HG03196 (cell line): ENCODE data around the gene RMC1.

Source experiments
- ATAC-seq: cut with Tn5 transposase; IDR thresholded peaks from one replicate; pipeline ENCODE4 v1.9.1; 2021; ENCODE audit not compliant: unreplicated experiment

The RMC1 gene

DNA sequence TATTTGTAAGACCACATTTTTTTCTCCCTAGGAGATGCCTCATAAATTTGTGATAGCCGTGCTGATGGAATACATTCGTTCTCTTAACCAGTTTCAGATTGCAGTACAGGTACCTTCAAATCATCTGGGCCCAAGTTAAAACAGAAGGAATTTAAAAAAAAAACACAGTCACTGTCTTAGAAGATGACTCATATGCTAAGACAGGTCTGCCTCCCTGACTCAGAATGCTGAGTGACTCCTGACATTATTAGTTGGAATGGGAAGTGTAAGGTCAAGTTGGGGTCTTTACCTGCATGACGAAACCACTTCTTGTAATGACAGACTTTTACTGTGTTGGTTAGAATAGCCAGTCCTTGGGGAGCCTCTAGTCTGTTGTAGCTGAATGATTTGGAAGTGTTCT lies 26.3 kb downstream of the RMC1 start:
- no peak for ATAC-seq

DNA sequence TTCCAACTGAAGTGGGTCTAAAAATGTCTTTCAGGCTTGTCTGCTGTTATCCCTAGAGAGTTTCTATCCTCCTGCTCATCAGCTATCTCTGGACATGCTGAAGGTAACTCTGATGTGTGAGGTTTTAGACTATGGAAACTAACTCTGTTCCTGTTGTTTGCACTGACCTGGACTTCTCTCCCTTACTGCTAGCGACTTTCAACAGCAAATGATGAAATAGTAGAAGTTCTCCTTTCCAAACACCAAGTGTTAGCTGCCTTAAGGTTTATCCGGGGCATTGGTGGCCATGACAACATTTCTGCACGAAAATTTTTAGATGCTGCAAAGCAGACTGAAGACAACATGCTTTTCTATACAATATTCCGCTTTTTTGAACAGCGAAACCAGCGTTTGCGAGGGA lies 26.9 kb downstream of the RMC1 start:
- no peak for ATAC-seq

DNA sequence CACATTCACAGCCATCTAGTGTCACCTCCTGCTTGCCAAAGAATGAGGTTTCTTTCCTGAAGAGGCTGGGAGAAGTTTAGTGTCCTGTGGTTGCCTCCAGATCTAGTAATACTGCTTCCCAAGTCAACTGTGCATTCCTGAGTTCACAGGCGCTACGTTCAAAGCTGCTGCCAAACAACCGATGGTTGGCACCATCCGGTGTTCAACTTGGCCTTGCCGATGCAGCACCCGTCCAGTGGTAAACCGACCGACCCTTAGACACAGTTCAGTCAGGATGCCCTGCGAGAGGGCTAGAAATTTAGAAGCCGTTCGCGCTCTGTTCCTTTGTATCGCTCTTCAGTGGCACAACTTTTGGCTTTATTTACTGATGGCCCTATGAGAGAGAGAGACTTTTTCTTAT lies 28.6 kb downstream of the RMC1 start:
- no peak for ATAC-seq

DNA sequence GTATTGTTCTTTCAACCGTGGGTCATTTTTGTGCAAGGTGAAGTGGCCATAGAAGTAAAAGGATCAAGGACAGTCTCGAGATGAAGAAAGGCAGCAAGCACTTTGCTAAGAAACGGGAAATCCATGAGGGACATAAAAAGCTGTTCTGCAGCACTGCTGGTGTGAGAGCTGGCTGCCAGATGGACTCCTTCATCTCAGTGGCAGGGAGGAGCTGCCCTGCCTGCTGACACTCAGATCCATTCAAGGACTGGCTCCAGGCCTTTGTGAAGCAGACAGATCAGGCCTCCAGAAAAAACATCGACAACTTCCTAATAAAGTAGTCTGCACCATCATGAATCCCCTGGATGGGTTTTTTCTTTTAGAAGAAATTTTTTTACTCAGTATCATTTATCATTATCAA lies 29.5 kb downstream of the RMC1 start:
- ATAC-seq, result no peak

DNA sequence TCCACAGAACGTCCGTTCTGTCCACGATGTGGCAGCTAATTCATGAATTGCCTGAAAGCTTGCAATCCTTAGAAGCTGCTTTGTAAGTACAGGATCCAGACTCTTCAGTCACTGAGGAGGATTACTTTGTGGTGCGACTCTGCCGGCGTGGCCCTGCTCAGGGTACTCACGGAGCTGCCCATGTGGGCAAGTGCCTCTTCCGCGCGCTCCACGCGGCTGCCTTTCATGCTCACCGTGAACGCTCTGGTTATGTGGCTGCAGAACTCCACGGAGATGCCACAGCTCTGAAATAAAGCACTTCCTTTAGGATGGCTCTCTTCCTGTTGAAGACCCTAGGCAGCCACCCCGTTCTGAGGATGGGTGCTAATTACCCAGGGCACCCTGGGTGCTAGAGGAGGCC lies 31.0 kb downstream of the RMC1 start:
- ATAC-seq, result no peak

DNA sequence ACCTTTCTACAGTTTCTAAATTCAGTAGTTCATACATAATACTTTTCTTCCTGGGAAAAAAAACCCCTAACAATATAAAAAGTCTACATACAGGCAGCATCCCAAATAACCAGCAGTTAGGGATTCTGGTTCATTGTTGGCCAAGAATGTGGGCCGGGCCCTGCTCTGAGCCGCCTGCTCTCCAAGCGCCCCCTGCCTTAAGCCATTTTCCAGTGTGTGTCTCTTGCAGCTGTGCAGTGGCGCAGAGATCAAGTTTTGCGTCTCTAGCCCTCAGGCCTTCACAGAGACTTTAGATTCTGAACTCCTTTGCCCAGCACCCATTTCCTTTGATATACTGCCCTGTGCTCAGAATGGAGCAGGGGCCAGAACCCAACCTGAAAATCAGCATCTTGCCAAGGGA lies 32.9 kb downstream of the RMC1 start:
- ATAC-seq, result no peak

DNA sequence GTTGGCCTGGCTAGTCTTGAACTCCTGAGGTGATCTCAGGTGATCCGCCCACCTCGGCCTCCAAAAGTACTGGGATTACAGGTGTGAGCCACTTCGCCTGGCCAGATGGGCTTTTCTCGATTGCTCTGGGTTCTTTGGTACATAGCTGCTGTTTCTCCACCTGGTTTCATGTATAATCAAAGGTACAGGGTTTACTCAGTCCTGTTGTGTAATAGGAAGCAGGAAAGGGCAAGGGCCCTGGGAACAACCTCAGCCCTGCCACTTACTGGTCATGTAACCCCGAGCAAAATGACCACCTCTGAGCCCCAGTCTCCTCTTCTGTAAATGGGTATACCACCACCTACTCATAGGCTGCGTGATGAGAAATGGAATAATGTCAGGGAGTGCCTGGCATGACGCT lies 34.0 kb downstream of the RMC1 start:
- ATAC-seq, result no peak

DNA sequence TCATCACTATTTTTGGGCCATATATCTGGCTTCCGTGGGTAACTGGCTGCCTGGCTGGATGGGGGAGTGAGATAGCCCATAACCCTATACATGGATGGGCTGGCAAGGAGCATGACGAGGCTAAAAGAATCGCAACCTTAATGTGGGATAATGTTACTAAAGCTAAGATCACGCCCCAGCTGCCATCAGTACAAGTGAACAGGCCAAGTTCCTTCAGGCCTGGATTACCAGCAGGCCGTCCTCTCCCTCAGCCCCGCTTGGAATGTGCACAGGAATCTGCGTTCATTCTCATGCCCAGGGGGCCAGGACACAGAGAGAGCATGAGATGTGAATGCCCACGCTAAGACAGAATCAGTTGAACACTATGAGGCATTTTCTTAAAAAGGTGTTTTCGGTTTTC lies 34.7 kb downstream of the RMC1 start:
- no peak for ATAC-seq

DNA sequence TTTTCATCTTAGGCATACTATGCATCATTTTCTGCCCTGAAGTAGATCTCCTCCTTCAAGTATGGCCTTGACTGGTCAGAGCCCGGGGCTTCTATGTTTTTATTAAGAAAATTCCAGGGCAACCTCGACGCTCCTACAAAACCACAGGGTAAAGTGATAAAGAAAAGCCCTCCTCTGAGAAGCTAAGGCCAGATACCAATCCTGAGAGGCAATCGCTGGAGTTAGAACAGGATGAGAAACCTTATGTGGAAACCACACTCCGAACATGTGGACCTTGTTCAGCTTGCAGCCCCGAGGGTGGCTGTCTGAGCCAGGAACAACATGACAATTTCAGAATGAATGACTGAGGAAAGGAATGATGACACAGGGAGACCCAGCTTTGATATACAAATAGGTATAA lies 35.6 kb downstream of the RMC1 start:
- no peak for ATAC-seq

DNA sequence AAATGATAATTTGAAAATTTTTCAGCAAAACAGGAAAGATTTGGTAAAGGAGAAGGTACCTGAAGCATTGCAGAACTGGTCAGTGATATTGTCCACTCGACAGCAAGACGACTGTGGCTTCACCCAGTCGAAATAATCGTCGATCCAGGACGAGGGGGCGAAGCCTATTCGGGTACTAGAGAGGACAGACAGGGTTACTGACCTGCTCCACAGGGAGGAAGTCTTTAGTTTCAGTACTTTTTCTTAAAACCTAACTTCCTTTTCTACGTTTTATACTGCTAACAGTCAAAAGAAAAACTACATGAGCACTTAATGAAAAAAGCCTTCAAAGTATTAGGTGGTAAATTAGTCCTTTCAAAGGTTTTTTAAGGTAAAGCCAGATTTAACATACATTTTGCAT lies 36.0 kb downstream of the RMC1 start:
- no peak for ATAC-seq

DNA sequence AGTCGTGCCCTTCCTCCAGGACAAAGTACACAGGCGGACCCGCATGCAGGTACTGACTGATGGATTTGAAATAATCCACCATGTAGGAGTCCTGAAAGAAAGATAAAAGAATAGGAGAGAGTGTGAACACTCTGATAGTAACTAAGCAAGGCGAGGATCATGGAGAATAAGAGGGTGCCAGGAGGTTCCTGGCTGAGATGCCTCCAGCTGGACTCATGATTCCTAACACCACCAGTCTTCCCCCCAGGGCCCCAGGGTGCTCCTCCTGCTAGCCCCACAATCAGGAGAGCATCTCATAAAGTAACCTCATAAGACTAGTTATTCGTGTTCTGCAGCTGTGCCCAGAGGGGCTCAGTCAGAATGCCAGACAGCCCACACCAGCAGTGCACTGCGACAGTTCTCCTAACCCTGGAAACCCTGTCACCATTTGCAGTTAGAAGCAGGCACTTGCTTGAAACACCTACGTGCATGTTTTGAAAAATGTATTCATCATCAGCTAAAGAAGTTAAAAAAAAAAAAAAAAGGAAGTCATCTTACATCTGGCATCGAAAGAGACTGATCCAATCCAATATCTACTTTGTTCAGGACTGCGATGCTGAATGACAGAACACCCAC lies 36.7 kb downstream of the RMC1 start:
- ATAC-seq, result no peak

DNA sequence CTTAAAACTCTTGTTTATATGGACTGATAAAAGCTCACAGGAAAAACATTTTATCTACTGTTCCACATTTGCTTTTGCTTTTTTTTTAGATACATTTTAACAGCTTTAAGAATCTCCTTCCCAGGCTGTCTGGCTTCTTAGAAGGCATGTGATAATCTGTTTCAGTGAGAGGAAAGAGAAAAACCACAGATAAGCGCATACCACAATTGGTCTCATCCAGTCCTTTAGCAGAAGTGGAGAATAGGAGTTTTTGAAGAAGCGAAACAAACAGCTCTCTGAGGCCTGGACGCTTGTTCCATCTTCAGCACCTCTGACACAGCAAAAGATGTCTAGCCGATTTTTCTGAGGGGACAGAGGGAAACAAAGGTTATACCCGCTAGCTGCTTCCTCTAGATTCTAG lies 37.6 kb downstream of the RMC1 start:
- no peak for ATAC-seq

DNA sequence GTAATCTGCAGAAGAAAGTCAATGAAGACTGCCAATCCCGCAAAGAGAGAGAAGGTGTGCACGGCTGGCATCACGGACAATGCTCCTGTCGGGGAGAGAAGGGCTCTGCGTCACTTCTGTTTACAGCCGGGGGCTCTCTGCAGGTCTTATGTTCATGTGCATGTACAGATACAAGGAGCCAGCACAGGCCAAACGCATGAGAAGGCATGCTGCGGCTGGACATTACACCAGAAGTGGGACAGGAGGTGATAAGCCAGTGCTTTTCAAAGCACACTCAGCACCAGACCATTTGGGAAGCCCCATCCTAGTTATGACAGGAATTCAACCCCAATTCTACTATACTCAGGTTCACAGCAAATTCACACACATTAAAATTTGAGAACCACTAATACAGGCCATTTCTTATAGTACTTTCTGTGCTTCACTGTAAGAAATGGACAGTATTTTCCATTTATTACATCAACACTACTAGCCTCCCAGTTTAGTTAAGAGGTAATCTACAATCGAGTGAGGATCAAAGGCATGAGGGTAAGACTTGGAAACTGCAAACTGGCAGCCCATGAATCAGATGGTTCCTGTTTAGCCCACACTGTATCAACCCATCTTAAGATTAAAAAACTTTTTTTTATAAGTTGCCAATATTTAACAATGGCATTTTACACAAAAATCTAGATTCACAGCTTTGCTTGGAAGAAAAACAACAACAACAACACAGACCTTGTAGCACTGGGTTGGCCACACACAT lies 38.2 kb downstream of the RMC1 start:
- no peak for ATAC-seq

DNA sequence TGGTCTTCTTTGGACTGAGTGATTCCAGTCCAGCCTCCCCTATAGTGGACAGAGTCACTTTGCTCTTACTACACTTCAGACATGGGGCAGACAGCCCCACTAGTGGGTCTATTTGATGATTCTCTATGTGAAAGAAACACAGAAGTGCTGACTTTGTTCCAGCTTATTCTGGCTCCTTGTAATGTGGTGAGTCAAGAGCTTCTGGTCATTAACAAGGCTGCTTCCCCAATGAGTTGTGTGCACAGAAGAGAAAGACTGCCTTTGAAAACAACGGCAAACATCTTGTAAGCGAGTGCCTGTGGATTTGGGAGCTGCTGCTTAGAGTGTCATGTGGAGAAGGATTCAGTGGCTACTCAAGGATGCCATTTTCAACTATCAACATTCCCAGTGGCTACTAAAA lies 39.1 kb downstream of the RMC1 start:
- ATAC-seq, result no peak

DNA sequence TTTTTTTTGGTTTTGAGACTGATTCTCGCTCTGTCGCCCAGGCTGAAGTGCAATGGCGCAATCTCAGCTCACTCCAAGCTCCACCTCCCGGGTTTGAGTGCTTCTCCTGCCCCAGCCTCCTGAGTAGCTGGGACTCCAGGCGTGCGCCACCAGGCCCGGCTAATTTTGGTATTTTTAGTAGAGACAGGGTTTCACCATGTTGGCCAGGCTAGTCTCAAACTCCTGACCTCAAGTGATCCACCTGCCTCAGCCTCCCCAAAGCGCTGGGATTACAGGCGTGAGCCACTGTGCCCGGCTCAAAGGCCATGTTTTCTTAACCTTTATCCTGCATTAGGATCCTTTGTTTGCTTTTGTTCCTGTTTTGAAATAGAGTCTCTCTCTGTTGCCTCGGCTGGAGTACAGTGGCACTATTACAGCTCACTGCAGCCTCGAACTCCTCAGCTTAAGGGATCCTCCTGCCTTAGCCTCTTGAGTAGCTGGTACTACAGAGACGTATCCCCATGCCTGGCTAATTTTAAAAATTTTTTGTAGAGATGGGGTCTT lies 42.0 kb downstream of the RMC1 start:
- ATAC-seq, result no peak

DNA sequence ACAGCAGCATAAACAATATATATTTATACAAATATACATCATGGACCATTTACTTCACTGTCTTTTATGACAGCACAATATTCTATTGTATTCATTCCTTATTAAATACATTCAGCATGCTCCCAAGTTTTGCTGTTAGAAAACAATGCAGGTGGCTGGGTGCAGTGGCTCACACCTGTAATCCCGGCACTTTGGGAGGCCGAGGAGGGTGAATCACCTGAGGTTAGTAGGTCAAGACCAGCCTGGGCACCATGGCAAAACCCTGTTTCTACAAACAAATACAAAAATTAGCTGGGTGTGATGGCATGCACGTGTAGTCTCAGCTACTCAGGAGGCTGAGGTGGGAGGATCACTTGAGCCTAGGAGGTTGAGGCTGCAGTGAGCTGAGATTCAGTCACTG lies 44.0 kb downstream of the RMC1 start:
- no peak for ATAC-seq

DNA sequence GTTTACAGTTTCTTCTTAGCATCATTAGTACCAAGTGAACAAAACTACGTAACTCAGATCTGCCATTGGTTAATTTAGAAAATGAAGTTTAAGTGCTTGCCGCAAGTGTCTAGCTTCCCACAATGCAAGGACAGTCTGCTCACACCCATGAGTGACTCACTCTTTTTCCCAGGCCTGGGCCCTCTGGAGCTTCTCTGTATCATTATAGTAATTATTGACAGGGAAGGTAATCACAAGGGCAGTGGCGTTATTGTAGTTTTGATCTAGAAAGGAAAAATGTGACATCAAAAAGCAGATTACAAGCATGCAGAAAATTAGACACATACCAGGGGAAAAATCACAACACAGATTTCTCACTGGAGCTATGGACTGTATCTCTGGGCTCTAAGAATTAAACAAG lies 44.5 kb downstream of the RMC1 start:
- no peak for ATAC-seq

DNA sequence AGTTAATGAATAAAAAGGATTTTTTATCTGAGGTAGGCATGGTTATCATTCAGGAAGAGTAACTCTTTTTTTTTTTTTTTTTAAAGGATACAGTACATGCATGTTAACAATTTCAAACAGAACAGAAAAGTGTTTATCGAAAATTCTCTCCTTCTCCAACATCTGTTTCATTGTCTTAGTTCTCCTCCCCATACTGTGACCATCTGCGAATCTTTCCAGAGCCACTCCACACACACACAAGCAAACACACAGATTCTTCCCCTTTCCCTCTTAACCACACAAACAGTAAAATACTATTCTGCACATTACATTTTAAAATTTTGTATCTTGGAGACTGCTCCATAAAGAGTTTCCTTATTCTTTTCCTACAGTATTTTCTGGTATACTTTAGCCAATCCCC lies 45.0 kb downstream of the RMC1 start:
- no peak for ATAC-seq

DNA sequence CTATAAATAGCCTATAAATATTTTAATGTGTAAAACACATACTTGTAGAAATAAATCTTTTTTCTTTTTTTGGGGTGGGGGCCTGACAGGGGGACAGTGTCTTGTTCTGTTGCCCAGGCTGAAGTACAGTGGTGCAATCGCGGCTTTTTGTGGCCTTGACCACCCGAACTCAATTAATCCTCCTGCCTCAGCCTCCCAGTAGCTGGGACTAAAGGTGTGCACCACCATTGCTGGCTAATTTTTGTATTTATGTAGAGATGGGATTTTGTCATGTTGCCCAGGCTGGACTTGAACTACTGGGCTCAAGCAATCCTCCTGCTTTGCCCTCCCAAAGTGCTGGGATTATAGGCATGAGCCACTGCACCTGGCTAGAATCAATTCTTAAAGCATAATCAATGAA lies 45.4 kb downstream of the RMC1 start:
- ATAC-seq, result no peak

DNA sequence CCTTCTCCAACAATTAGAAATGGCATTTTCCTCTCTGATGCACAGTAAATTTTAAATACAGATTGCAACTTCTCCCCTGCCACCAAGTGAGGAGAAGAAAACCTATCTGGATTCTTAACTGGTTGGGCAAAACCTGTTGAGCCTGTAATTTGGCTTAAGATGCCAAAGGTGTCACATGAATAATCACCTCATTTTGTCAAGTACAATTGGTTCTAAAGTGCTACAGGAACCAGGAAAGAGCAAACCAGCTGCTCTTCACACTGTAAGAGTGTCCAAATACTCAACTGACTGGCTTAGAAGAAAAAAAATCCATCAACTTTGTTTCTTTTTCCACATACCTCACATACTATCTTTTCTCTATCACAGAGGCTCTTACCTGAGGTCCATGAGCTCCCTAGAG lies 47.6 kb downstream of the RMC1 start:
- ATAC-seq, result no peak

DNA sequence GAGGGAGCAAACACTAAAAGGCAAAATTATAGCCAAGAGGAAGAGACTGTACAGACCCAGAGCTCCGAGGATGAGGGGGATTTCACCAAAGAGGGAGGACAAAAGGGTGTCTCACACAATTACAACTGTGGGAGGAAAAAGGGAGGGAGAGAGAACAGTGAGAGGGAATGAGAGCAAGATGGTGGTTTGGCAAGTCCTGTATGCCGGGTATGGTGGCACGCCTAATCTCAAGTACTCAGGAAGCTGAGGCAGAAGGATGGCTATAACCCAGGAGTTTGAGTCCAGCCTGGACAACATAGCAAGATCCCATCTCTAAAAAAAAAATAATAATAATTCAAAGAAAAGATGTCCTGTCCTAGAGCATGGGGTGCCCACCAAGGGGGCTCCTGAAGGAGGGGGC lies 48.7 kb downstream of the RMC1 start:
- no peak for ATAC-seq

DNA sequence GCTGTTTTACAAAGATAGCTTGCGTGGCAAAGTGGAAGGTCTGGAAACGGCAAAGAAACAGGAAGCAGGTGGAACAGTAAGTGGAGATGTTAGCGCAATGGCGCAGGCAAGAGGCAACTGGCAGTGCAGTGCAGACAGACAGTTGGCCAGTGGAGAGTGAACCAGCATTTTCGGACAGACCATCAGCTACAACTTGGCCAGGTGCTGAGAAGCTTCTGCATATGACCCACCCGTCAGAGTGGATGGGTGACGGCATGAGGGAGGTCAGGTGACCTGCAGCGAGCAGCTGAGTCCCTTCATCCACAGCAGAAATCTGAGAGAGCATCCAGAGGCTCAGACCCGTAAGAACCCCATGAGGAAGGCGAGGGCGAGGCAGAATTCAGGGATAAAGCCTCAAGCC lies 49.2 kb downstream of the RMC1 start:
- ATAC-seq, result no peak

DNA sequence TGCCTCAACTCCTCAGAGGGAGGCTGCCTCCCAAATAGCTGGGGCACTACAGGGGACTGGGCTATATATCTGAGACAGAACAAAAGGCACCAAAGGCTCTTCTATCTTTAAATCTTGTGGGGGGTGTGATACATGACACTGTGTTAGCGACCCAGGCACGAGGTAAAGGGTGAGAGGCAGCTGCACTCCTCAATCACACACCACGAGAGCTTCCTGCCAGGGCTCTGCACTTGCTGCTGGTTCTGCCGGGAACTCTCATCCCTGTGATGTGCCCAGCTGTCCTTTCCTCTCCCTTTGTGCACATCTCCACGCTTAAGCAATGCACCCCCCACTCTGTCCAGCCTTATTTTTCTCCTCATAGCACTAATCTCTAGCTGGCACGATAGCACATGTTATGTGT lies 50.6 kb downstream of the RMC1 start:
- no peak for ATAC-seq
